Neural progenitor cell (in vitro differentiated cells): ENCODE data around the gene ZMIZ1.

Source experiments
- EZH2 ChIP-seq: fragments of 200-600 bp; sonication (generic); IDR thresholded peaks from 2 replicates; pipeline ENCODE4 v1.6.1; 2017; ENCODE audit warnings: antibody characterized with exemption, mild to moderate bottlenecking, moderate library complexity
- EZH2phosphoT487 ChIP-seq: fragments of 200-600 bp; sonication (generic); IDR thresholded peaks from 2 replicates; pipeline ENCODE4 v1.6.1; 2017; ENCODE audit warnings: antibody characterized with exemption
- TF ChIP-seq, protein P1 (sequence below): fragments of 200-600 bp; sonication (generic); IDR thresholded peaks from 2 replicates; pipeline ENCODE4 v1.5.1; 2017; ENCODE audit warnings: antibody characterized with exemption, mild to moderate bottlenecking

DNA sequence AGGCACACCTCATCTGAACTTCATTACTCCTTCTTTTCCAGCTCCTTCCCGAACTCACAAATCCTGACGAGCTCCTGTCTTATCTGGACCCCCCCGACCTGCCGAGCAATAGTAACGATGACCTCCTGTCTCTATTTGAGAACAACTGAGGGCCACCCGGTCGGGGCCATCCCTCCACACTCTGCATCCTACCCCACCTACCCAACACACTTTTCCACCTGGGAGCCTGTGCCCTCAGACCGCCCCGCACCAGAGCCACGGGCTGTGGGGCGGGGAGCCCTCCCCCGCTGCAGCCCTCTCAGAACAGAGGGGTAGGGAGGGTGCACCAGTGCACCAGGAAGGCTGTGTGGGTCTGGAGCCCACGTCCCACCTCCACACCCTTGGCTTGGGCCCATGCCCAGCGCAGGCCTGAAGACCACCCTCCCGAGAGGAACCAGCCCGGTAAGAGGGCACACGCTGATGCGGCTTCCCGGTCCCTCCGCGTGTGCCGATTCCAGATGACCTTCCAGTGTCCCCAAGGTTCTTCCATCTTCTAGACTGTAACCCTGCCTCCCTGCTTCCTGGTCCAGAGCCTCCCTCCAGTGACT lies 243.9 kb downstream of the ZMIZ1 start:
- TF ChIP-seq EZH2 (no peak), EZH2phosphoT487 (no peak)
- TF ChIP-seq, protein P1, sequence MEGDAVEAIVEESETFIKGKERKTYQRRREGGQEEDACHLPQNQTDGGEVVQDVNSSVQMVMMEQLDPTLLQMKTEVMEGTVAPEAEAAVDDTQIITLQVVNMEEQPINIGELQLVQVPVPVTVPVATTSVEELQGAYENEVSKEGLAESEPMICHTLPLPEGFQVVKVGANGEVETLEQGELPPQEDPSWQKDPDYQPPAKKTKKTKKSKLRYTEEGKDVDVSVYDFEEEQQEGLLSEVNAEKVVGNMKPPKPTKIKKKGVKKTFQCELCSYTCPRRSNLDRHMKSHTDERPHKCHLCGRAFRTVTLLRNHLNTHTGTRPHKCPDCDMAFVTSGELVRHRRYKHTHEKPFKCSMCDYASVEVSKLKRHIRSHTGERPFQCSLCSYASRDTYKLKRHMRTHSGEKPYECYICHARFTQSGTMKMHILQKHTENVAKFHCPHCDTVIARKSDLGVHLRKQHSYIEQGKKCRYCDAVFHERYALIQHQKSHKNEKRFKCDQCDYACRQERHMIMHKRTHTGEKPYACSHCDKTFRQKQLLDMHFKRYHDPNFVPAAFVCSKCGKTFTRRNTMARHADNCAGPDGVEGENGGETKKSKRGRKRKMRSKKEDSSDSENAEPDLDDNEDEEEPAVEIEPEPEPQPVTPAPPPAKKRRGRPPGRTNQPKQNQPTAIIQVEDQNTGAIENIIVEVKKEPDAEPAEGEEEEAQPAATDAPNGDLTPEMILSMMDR, result no peak
